ENCODE data around the gene FOXR1. TPM values are rescaled to one million over a fixed set of nuclear protein-coding genes. Genes with fewer than 3 reads are reported as not detected.

Gene FOXR1
- total and polyA plus RNA-seq, 2 of the 8 experiments (the other 6 are each of a cell fraction or from before 2014, with no cell fraction given), result not detected

GRCh38 chr11:119030329-119031047, 58.9 kb downstream of the FOXR1 start, which contains the start of gene SLC37A4 (continued):
- no peak for TF ChIP-seq ATF2 (IDR thresholded peaks at IDR 0.05; ENCODE audit: low read length)
- no peak for TF ChIP-seq KDM5A (IDR thresholded peaks at IDR 0.05; ENCODE audit: low read length)
- TF ChIP-seq YY1 (IDR thresholded peaks at IDR 0.05; ENCODE audit: low read depth, low read length), result no peak
- no peak for TF ChIP-seq HDAC2 (IDR thresholded peaks at IDR 0.05; ENCODE audit: borderline replicate concordance in 1 of 2, low read depth in 2 of 2, low read length in 2 of 2)
- peak; percentile 86 for TF ChIP-seq KDM4A (IDR thresholded peaks at IDR 0.05; ENCODE audit: low read depth, low read length, severe bottlenecking)
- TF ChIP-seq JUND (IDR thresholded peaks at IDR 0.05; ENCODE audit: low read length), result no peak
- no peak for TF ChIP-seq KDM1A (IDR thresholded peaks at IDR 0.05; ENCODE audit: borderline replicate concordance, low read length)
- TF ChIP-seq SAP30 (IDR thresholded peaks at IDR 0.05; ENCODE audit: insufficient read depth, insufficient replicate concordance, low read length), result no peak
- peak in 1 of 2 experiments; percentile 83; a peak in 2 of 3 replicates for TF ChIP-seq POLR2A (IDR thresholded peaks at IDR 0.05; ENCODE audit: control extremely low read depth in 1 of 2, low read depth in 2 of 2, low read length in 2 of 2)
- peak; percentile 91; the same call in 1 of the 2 replicates for TF ChIP-seq RBBP5 (IDR thresholded peaks at IDR 0.05; ENCODE audit: borderline replicate concordance, low read depth, low read length)
- TF ChIP-seq CHD2 (IDR thresholded peaks at IDR 0.05; ENCODE audit: low read length), result peak; percentile 68
- TF ChIP-seq CTCF (IDR thresholded peaks at IDR 0.05; ENCODE audit: control extremely low read depth in 1 of 3, insufficient read depth in 1 of 3, low read depth in 1 of 3, low read length in 3 of 3), result peak; percentile 77 to 98 (median 93)
- TF ChIP-seq RFX5 (IDR thresholded peaks at IDR 0.05; ENCODE audit: borderline replicate concordance, low read depth, low read length), result no peak
- TF ChIP-seq E2F6 (IDR thresholded peaks at IDR 0.05), result peak; percentile 98
- TF ChIP-seq RNF2 (IDR thresholded peaks at IDR 0.05; ENCODE audit: borderline replicate concordance, low read depth, low read length, missing control alignments, poor library complexity, severe bottlenecking), result no peak
- TF ChIP-seq SIX5 (IDR thresholded peaks at IDR 0.05; ENCODE audit: low read depth, low read length), result no peak
- TF ChIP-seq RAD21 (IDR thresholded peaks at IDR 0.05 in 1 of 2, conservative IDR thresholded peaks at IDR 0.05 in 1 of 2; ENCODE audit: low read depth in 2 of 2, low read length in 2 of 2), result peak; percentile 54 to 59
- TF ChIP-seq SP1 (IDR thresholded peaks at IDR 0.05; ENCODE audit: low read depth, low read length), result peak; percentile 68; the same call in 1 of the 2 replicates

Data from H1 (cell line).